Dedifferentiated amniotic fluid mesenchymal stem cell (primary cell): ENCODE measurements around the gene GRHL1.

Experiments
- DNase-seq: peaks from one replicate; pipeline ENCODE4 v3.0.0-alpha.2; 2016; ENCODE audit errors: extremely low spot score

The GRHL1 gene

GRCh38 chr2:9993488-9994165 is 42.1 kb downstream of the GRHL1 start:
- peak; percentile 46 for DNase-seq

- no peak for DNase-seq
Measured at GRCh38 chr2:9994462-9994861, 43.0 kb downstream of the GRHL1 start.

GRCh38 chr2:9995059-9995458 is 43.6 kb downstream of the GRHL1 start:
- no peak for DNase-seq

- no peak for DNase-seq
Measured at GRCh38 chr2:9996321-9996720, 44.8 kb downstream of the GRHL1 start.

- no peak for DNase-seq
Measured at GRCh38 chr2:9997936-9998335, 46.4 kb downstream of the GRHL1 start.

- DNase-seq, result no peak
Measured at GRCh38 chr2:9998916-9999654, 47.6 kb downstream of the GRHL1 start.

- DNase-seq, result no peak
Measured at GRCh38 chr2:9999693-10000092, 48.2 kb downstream of the GRHL1 start.

GRCh38 chr2:10000541-10000940 is 49.0 kb downstream of the GRHL1 start:
- DNase-seq, result no peak

GRCh38 chr2:10001586-10001985 is 50.1 kb downstream of the GRHL1 start:
- DNase-seq, result no peak

GRCh38 chr2:10002109-10002508 is 50.6 kb downstream of the GRHL1 start:
- DNase-seq, result no peak

GRCh38 chr2:10002681-10003080 is 51.2 kb downstream of the GRHL1 start:
- DNase-seq, result no peak

GRCh38 chr2:10003206-10004125 is 52.0 kb downstream of the GRHL1 start:
- DNase-seq, result no peak

- no peak for DNase-seq
Measured at GRCh38 chr2:10004401-10004800, 52.9 kb downstream of the GRHL1 start.

- DNase-seq, result no peak
Measured at GRCh38 chr2:10004836-10005235, 53.3 kb downstream of the GRHL1 start.

GRCh38 chr2:10005461-10006235 is 54.2 kb downstream of the GRHL1 start:
- no peak for DNase-seq

- DNase-seq, result no peak
Measured at GRCh38 chr2:10006236-10007161, 55.0 kb downstream of the GRHL1 start.

GRCh38 chr2:10007435-10007834 is 55.9 kb downstream of the GRHL1 start:
- peak; percentile 15 for DNase-seq

GRCh38 chr2:10007921-10008808 is 56.7 kb downstream of the GRHL1 start:
- DNase-seq, result no peak

- DNase-seq, result no peak
Measured at GRCh38 chr2:10008809-10009176, 57.3 kb downstream of the GRHL1 start.
